ENCODE measurements around the gene MTMR4.

Gene MTMR4

GRCh38 chr17:58527306-58527705 lies 12.9 kb upstream of the MTMR4 start:
- TF ChIP-seq ZFX (IDR thresholded peaks at IDR 0.05; ENCODE audit: borderline replicate concordance): no peak
- no peak for TF ChIP-seq CTCF (IDR thresholded peaks at IDR 0.05)
- H3K27ac ChIP-seq: no peak overlapping the region

GRCh38 chr17:58525239-58525638 lies 10.8 kb upstream of the MTMR4 start:
- H3K27ac ChIP-seq: no peak overlapping the region
- no peak for TF ChIP-seq CTCF (IDR thresholded peaks at IDR 0.05)
- TF ChIP-seq ZFX (IDR thresholded peaks at IDR 0.05; ENCODE audit: borderline replicate concordance): no peak

- TF ChIP-seq CTCF (IDR thresholded peaks at IDR 0.05) (no peak), ZFX (IDR thresholded peaks at IDR 0.05; ENCODE audit: borderline replicate concordance) (no peak)
- H3K27ac ChIP-seq: no peak overlapping the region
Observed at GRCh38 chr17:58521680-58522079, 7.2 kb upstream of the MTMR4 start.

GRCh38 chr17:58520843-58521430 lies 6.5 kb upstream of the MTMR4 start:
- no peak overlapping the region for H3K27ac ChIP-seq
- peak; percentile 26; the same call in 1 of the 2 replicates for TF ChIP-seq CTCF (IDR thresholded peaks at IDR 0.05)
- TF ChIP-seq ZFX (IDR thresholded peaks at IDR 0.05; ENCODE audit: borderline replicate concordance): no peak

GRCh38 chr17:58517928-58518609 lies 3.6 kb upstream of the MTMR4 start:
- TF ChIP-seq ZFX (IDR thresholded peaks at IDR 0.05; ENCODE audit: borderline replicate concordance) (no peak), CTCF (IDR thresholded peaks at IDR 0.05) (no peak)
- peak overlapping the region; percentile 100 for H3K27ac ChIP-seq

- TF ChIP-seq CTCF (IDR thresholded peaks at IDR 0.05) (no peak), ZFX (IDR thresholded peaks at IDR 0.05; ENCODE audit: borderline replicate concordance) (no peak)
Observed at GRCh38 chr17:58517378-58517927, 3.0 kb upstream of the MTMR4 start.

More at GRCh38 chr17:58517378-58517927, 3.0 kb upstream of the MTMR4 start:
- H3K27ac ChIP-seq: peak overlapping the region; percentile 100

Measured in 22Rv1 (cell line).